HG03342 (cell line): ENCODE data around the gene KIFBP.
"Not testable (repeated sequence)": the region's sequence is repeated elsewhere in the genome, so short reads cannot be mapped to it uniquely, and the experiment has no call there.

Experiments used
- ATAC-seq: cut with Tn5 transposase; IDR thresholded peaks from one replicate; pipeline ENCODE4 v1.9.1; 2021; ENCODE audit warnings: mild to moderate bottlenecking, moderate library complexity; ENCODE audit not compliant: unreplicated experiment

KIFBP gene

GRCh38 chr10:68988530-68989316 lies at the start of gene KIFBP:
Gene KIFBP (plus strand): TSS chr10:68988803. CDS start chr10:68988833, 30 bp downstream.
- ATAC-seq: peak; percentile 72

DNA sequence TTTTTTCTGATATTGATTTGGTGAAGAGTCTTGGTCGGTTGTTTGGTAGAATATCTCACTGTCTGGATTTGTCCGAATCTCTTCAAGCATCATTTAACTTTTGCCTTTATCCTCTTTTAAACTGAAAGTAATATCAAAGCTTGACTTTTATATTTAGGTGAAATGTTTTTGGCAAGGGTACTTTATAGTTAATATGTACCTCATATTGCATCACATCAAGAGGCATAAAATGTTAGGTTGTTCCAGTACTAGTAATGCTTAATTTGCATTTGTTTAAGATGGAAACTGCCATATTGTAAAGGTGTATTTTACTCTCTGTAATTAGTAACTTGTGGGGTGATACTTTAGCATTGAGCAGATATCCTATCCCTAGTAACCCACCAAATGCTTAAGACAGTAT lies 49.7 kb upstream of the KIFBP start:
- no peak for ATAC-seq

GRCh38 chr10:68940917-68941316 lies 47.7 kb upstream of the KIFBP start:
- ATAC-seq: not testable (repeated sequence)

- ATAC-seq: no peak
These were observed 38.0 kb upstream of the KIFBP start for GRCh38 chr10:68950598-68950997.

GRCh38 chr10:68954904-68955303 lies 33.7 kb upstream of the KIFBP start:
- ATAC-seq: no peak

DNA sequence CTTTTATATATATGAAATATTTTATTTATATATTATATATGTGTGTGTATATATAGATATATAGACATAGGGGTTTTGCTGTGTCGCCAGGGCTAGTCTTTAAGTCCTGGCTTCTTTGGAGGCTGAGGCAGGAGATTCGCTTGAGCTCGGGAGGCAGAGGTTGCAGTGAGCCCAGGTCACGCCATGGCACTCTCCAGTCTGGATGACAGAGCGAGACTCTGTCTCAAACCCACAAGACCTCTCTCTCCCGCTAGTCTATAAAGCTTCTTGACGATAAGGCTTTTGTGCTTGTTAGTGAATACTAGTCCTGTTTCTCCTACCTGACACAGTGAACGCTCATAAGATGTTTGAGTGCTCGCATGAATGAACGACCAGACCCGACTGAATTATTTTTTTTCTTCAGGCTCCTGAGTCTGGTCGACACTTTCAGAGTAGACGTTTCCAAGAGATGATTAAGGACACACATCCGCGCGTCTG lies 33.2 kb upstream of the KIFBP start:
- peak; percentile 25 for ATAC-seq

- ATAC-seq: peak; percentile 85
These were observed 32.6 kb upstream of the KIFBP start, which contains the start of gene DDX21 for GRCh38 chr10:68955832-68956532. Gene DDX21 (plus strand): TSS chr10:68956170. CDS start chr10:68956226, 56 bp downstream.

DNA sequence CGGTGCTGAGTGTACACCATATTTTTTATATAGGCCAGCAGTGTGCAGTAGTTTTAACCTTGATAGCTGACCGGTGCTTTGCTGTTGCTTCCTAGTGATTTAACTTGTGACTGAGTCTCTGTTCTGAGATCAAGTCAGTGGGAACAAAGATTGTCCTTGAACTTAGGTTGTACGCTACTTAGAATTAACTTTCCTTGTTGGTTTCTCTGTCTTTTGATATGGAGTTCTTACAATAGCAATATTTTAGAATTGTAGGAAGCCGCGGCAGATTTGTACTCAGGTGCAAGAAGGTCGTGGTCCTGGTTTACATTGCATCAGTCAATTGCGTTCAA lies 31.4 kb upstream of the KIFBP start:
- no peak for ATAC-seq

DNA sequence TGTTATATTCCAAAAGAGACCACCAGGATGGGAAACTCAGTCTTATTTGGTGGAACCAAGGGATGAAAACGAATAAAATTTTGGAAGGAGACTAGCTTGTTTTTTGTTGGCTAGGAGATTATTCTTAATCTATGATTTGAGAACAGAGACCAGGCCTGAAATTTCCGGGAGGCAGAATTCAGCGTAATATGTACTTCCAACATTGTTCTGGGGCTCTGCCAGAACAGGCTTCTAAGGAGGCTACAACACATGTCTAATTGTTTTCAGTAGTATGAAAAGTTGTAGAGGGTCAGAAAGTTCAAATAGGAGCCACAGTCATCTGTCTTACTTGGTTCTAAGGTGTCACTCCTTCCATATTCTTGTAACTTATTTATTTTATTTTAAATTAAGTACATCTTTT lies 30.9 kb upstream of the KIFBP start:
- ATAC-seq: no peak

- ATAC-seq: no peak
These were observed 28.7 kb upstream of the KIFBP start for GRCh38 chr10:68959695-68960527.

DNA sequence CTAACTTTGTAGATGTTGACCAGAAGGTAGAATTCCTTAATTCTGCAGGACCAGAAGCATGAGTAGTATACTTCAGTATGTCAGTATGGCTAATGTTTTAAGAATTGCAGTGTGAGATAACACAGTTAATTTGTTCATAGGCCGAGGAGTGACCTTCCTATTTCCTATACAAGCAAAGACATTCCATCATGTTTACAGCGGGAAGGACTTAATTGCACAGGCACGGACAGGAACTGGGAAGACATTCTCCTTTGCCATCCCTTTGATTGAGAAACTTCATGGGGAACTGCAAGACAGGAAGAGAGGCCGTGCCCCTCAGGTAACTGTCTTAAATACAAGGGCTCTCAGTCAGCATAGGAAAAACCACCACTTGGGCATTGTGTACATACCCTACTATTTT lies 25.5 kb upstream of the KIFBP start:
- ATAC-seq: no peak

DNA sequence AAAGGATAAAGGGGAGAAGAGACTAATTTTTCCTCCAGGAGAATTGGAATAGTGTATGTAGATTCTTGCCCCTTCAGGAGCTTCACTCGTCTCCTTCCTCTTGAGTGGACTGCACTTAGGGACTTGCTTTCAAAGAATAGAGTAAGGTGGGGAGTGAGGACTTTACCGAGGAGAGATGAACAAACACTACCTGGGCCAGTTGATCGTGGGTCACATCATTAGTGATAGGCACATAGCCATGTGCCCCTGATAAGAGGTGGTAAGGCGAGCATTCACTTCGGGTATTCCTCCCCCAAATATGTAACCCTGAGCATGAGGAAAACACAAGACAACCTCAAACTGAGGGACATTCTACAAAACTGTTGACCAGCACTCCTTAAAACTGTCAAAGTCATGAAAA lies 14.6 kb upstream of the KIFBP start:
- ATAC-seq: no peak

DNA sequence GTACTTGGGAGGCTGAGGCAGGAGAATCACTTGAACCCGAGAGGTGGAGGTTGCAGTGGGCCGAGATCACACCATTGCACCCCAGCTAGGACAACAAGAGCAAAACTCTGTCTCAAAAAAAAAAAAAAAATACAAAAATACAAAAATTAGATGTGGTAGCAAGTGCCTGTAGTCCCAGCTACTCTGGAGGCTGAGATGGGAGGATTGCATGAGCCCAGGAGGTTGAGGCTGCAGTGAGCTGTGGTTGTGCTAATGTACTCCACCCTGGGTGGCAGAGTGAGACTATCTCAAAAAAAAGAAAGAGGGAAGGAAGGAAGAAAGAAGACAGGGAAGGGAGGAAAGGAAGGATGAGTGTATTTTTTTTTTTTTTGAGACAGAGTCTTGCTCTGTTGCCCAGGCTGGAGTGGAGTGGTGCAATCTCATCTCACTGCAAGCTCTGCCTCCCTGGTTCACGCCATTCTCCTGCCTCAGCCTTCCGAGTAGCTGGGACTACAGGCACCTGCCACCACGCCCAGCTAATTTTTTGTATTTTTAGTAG lies 12.6 kb upstream of the KIFBP start:
- ATAC-seq: not testable (repeated sequence)

DNA sequence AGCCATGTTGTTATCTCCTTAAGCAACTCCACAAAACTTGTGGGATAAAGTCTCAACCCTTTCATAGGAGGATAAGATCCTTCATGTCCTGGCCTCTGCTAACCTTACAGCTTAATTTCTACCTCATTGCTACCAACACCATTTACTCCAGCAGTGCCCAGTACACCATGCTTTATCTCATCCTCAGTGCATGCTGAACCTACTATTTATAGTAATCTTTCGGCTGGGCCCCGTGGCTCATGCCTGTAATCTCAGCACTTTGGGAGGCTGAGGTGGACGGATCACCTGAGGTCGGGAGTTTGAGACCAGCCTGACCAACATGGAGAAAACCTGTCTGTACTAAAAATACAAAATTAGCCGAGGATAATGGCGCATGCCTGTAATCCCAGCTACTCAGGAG lies 8.9 kb upstream of the KIFBP start:
- ATAC-seq: not testable (repeated sequence)

DNA sequence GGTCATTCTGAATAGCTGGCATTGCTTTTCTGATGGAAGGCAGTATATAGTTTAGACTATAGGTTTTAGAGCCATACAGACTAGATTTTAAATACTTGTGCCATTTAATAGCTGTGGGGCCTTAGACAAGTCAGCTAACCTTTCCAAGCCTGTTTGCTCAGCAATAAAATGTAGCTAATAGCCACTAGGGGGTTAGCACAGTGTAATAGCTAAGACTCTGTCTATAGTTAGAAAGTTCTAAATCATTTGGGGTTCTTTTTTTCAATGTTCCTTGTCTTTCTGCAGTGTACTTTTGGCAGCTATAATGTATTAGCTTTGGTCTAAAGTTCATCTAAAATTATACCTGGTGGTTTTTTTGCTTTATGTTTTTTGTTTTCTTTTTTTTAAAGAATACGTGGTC lies 7.5 kb upstream of the KIFBP start:
- no peak for ATAC-seq

GRCh38 chr10:68982389-68982788 lies 6.2 kb upstream of the KIFBP start:
- ATAC-seq: no peak

- ATAC-seq: no peak
These were observed 992 bp upstream of the KIFBP start for GRCh38 chr10:68987611-68988010.

DNA sequence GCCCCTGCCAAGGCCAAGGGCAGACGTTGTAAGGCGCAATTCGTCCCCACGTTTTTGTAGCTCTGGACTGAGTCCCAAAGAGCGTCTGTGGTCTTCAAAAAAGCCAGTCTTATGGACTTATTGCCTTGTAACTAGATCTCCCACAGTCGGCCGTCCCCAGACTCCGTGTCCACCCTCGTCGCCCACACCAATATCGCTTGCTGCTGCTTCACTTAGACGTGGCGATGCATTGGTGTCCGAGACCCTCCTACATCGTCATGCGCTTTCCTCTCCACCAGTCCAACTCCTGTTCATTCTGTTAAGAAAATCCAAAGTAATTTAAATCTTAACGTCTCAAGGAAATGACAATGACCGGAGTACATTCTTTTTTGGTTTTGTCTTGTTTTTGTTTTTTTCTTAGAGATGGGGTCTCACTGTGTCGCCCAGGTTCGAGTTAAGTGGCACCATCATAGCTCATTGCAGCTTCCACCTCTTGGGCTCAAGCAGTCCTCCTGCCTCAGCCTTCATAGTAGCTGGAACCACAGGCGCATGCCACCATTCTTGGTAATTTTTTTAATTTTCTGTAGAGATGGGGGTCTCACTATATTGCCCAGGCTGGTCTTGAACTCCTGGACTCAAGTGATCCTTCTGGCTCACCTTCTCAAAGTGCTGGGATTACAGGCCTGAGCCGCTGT lies 851 bp downstream of the KIFBP start:
- no peak for ATAC-seq

DNA sequence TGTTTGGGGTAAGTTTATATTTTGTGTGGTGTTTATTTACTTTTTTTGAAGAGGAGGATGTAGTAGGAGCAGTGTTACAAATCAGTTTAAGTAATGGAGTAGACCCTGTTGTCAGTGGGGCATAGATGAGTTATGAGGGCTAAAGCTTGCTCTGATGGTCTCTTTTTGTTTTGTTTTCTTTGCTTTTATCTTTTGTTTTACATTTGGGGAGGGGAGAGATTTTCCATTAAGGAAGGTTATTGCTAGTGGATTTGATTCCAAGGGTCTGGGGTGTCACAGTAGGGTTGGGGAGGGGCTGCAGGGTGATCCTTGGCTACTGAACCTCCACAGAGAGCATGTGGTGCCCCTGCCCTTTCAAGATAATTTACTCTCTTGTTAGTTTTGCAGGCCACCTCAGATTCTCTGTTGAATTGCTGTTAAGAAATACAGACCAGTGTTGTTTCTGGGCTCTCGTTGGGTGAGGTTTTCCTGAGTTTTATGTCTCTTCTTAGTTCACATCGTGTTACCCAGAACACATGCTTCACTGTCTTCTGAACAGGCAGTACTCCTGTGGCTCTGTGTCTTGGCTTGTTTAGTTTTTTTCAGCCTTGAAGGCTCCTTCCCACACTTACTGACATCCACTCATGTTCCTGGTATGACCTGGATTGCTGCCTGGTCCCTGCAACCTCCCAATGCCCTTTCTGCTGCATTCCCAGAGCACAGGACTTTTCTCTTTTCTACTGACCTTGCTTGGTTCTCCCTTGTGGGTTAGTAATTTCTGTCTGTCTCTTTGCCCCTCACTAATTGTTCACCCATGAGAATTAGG lies 4.2 kb downstream of the KIFBP start:
- ATAC-seq: no peak

- ATAC-seq: peak; percentile 27
These were observed 8.6 kb downstream of the KIFBP start for GRCh38 chr10:68997211-68997610.
